ENCODE results near the gene DRC1.

Gene DRC1

DNA sequence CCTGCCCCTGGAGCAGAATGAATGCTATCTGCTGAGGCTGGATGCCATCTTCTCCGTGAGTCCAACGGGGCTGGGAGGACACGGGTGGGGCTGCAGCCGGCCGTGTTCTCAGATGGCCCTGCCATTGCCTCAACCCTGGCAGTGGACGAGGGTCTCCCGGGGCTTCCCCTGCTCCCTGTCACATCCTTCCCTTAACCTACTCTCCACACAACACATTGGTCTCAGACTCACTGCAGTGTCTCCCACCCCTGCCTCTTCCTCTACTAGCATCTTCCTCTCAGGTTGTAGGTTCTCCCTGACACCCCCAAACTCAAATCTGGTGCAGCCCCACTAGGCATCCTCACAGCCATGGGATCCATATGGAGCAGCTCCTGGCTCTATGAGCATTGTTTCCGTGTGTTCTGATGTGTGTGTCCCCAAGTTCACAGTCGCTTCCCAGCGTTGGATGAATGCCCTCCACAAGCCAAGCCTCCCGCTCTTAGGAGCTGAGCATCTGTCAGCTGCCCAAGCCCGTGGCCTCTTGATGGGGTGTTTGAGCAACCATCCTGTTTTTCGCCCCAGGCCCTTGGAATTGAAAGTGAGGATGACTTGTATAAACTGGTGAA lies 48.4 kb downstream of the DRC1 start:
- DNase-seq, result no peak

DNA sequence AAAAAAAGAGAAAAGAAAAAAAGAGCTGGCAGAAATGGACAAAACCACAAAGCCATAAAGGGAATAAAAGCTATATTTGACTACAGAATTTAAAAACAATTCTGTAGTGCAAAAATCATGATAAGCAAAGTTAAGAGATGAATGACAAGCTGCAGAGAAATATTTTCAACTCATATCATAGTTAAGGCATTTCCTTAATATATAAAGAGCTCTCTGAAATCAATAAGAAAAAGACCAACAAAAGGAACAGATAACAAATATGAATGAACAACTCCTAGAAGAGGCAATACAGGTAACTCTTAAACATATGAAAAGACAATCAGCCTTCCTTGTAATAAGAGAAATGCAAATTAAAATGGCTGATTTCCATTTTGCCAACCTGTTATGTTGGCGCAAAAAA lies 50.0 kb downstream of the DRC1 start:
- DNase-seq, result no peak

DNA sequence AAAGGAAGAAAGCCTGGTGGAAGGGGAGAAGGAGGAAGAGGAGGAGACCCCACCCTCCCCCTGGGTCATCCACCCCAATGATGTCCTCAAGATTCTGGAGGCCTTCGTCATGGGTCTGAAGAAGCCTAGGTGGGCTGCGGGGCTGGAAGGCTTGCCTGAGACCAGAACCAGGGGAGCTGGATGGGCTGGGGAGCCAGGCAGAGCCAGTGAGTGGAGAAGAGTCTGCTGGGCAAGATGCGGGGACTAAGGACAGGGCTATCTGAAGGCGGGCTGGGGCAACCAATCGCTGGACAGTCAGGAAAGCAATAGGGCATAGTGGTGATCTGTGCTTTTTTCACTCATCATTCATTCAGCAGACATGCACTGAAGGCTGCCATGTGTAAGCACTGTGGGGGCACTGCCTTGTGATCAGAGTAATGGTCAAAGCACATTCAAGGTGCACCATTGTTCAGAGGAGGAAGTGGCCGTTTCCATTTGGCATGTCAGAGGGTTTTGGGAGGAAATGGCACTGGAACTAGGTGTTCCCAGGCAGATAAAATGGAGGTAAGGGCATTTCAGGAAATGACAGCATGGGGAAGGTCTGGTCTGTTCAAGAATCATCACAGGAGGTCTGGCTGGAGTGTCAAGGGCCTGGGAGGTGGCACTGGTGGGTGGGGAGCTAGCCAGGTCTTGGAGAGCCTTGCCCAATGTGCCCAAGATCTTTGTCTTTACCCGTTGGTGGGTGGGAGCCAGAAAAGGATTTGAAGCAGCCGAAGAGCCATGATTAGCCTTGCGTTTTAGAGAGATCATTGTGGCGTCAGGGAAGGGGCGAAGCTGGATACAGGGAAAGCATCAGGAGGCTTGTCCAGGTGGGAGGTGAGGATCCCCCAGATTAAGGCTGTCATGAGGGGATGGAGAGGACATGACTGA lies 52.0 kb downstream of the DRC1 start:
- no peak for DNase-seq

DNA sequence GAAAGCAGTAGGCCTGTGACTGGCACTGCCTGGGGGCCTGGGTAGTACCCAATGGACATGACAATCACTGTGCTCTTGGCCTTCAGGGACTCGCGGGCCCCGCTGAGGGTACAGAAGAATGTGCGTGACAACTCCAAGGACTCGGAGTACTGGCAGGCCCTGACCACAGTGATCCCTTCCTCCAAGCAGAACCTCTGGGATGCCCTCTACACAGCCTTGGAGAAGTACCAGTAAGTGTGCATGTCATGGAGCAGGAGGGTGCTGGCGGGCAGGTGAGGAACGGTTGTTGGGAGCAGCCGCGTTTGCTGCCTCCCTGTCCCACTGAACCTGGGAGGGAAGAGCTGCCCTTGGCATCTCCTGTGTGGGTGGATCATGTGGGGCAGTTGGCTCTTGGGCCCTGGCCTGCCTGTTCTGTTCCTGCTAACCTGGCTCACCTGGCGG lies 52.9 kb downstream of the DRC1 start:
- no peak for DNase-seq

DNA sequence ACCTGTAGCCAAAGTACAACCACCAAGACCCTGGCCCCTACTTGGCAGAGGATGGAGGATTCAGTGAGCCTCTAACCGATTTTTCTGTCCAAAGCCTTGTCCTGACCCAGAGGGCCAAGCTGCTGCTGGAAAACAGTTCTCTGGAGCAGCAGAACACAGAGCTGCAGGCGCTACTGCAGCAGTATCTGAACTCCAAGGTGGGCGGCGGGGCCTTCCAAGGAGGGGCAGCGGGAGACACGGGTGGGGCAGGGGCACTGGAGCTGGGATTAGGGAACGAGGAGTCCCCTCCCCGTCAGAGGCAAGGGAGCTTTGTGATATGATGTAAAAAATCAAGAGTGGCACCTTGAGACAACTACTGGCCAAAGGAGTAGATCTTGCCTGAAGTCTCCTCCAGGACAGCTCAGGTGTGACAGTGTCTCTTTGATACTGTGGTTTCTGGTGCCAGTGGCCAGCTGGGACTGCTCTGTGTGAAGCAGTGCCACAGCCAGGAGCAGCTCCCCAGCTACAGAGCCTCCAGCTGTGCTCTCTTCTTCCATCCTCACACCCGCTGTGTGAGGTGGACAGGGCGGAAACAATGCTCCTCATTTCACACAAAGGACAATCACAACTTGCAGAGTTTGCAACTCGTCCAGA lies 53.4 kb downstream of the DRC1 start:
- DNase-seq, result no peak

DNA sequence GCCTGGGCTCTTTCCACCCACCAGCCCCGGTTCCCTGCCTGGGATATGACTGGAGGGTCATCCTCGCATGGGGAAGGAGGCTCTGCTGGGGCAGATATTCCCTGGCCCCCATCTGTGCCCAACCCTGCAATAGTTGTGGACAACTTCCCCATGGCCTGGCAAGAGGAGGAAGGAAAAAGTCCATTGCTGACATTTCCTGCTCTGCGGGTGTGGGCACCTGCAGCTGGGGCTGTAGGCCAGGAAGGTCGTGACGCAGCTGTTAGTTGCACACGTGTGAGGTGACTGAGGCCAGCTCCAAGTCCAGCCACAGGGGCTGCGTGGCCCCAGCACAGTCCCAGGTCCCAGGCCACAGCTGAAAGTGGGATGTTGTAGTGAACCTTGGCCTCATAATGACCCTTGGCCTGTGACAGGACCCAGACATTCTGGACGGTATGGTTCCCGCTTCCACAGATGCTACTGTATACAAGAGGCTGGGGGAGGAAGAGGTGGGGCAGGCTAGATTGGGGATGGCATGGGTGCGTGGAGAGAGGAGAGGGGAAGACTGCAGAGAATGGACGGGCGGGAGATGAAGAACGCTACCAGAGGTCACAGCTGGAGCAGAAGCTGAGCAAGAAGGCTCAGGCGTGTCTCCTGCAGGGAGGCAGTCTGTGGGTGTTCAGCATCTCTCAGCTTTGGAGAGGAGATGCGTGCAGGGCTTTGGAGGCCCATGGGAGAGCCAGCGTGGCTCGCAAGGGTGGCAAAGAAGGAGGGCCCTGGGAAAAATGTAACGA lies 54.1 kb downstream of the DRC1 start:
- DNase-seq, result no peak

DNA sequence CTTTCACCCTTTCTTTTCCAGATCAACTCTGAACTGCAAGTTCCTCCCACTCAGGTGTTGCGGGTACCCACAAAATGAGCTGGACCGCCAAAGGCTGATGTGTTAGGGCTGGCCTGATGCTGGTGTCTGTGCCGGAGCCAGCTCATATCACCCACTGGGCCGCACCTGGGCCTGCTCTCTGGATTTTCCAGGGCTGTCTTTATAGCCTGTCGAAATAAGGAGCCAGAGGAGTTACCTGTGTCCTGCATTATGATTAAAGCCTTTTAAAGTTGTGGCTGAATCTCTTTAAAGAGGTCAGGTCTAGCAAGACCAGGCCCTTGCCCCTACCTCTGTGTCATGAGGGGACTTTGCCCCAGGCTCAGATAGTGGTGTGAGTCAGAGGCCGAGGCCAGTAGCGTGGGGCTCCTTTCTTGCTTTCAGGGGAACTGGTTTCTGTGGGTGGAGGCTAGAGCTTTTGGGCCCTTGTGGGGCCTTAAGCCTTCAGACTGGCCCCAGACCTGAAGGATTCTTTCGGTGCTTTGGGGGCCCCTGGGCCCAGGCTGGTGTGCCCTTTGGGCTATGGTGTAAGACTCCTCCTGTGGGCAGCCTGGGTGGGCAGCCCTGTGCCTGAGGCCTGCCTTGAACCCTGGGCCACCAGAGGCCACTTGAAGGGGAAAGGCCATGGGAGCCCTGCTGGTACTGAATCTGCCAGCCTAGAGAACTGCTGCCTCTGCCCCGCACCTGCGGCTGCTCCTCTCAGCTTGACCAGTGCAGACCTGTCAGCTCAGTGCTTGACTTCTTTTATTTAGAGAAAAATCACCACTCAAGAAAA lies 54.9 kb downstream of the DRC1 start:
- no peak for DNase-seq

DNA sequence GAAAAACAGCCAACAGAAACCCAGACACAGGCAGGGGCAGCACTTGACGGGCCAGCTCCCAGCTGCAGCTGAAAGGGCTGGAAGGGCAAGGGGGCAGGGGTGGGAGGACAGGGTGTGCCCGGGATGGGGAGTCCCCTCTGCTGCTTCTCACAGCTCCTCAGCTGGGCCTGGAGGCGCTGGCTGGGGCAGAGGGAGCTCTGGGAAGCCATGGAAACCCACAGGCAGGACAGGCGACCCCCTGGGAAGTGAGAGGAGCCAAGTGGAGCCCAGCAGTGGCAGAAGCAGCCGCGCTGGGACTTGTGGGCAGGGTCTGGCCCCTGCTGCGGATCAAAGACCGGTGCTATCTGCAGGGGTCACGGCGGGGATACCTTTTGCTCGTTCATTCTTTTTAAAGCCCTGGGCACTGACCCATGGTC lies 55.5 kb downstream of the DRC1 start:
- no peak for DNase-seq

DNA sequence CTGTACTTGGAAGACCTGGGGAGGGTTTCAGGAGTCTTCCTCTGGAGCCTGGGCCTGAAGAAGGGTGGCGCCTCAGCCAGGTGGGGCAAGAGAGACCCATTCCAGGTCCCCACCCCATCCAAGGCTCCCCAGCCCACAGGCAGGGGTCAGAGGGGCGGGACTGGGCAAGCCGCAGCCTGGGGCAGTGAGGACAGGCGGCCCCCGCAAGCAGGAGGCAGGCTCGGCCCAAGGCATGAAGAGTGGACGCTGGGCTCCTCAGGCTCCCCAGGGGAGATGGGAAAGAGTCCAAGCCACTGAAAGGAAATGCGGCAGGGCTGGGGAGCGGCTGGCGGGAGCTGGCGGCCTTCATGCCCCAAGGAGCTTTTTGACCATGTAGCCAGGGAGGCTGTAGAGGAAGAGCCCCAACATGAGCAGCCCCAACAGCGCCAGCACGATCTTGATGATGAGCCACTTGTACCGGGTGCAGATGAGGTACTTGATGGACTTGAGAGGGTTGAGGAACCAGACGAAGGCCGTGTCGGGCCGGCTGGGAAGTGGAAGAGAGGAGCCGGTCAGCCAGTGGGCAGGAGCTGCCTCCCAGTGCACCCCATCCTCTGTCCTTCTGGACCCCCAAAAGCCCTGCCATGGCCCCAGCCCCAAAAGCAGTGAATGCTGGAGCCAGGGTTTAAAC lies 56.1 kb downstream of the DRC1 start:
- no peak for DNase-seq

DNA sequence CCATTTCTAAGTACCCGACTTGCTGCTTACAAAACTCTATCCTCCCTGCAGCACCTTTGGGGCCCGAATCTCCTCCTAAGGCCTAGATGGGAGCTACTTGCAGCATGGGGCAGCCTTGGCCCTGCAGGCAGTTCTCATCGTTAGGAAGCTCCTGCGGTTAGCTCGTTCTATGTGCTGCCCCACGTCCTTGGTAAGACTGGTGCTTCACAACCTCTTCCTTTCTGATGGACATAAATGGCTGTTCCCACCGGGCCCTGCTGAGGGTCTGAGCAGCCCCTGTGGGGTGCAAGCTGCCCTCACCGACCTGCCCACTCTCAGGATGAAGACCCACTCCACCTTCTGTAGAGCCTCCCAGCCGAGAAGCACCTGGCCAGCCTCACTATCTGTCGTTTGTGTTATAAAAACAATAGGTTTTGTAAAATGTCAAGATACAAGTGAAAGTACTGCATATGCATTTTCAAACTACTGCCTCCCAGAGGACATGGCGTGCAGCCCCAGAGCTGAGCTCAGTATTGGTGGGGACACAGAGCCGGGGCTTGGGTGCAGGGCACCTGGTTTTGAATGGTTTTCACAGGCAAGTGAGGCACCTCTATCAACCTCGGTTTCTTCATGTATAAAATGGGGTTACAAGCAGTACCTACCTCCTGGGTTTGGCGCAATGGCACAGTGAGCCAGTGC lies 56.8 kb downstream of the DRC1 start:
- DNase-seq, result no peak

DNA sequence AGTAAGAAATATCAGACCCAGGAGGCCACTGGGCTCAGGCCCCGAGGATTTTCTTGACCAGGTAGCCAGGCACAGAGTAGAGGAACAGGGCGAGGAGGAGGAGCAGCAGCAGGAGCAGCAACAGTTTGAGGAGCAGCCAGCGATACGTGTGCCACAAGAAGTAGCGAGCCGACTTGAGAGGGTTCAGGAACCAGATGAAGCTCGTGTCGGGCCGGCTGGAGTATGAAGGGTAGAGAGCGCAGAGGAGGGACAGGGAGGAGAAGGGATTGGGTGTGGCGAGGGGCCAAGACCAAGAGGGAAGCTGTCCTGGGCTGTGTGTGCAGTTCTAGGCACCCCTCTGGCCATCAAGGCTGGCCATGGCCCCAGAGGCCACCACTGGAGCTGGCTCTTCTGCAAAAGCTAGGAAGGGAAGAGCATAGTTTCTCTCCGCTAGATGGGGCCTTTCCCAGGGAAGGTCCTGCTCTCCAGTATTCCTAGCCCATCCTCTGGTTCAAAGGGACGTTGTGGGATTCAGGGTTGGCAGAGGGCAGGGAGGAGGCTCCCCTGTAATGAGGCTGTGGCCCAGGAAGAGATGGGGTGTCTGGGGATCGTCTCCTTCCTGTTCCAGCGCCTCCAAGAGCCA lies 58.4 kb downstream of the DRC1 start:
- DNase-seq, result no peak

DNA sequence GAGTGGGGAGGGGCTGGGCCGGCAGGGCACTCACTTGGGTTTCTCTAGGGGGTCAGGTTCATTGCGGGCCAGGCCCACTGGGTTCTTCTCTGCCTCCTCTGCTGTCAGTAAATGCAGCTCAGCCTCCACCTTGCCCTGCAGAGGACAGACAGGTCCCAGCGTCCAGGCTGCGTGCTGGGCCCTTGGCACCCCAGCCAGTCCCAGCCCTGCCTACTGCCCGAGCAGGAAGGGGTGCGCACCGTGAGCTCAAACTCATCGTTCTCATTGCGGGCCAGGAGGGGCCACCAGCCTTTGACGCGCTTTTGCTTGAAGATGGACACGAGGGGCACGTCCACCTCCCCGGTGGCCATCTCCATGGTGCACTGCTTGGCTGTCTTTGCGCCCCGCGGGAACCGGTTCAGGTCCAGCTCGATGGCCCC lies 58.9 kb downstream of the DRC1 start:
- DNase-seq, result no peak

DNA sequence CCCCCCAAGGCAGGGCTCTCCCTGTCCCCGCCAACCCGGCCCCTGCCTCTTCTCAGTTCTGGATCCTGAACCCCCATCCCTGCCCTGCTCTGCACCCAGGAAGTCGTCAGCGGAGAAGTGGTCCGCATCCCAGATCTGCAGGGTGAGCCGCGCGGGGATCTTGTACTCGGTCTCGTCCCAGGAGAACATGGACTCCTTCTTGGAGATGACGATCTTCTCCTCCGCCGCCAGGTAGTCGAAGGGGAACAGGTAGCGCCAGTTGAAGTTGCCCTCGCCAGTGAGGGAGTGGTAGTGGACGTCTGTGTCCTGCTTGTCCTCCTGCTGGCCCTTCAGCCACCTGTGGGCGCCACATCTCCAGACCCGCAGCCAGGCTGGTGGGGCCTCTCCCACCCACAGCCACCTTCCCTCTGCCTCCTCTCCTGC lies 59.9 kb downstream of the DRC1 start:
- no peak for DNase-seq

DNA sequence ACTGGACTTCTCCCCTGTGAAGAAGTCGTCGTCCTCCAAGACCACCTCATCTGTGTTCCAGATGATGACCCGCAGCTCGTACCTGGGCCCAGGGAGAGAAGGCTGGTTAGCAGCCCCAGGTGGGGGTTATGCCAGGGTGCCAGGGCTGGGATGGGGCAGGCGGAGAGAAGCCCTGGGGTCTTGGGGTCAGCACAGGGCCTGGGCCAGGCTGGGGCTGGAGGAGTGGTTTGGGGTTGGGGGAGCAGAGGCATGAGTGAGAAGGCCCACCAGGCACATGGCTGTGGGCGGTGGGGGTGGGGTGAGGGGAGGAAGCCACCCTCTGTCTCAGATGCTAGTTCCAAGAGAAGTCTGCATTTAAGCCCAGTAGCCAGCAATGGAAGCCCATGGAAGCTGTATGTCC lies 60.4 kb downstream of the DRC1 start:
- no peak for DNase-seq

DNA sequence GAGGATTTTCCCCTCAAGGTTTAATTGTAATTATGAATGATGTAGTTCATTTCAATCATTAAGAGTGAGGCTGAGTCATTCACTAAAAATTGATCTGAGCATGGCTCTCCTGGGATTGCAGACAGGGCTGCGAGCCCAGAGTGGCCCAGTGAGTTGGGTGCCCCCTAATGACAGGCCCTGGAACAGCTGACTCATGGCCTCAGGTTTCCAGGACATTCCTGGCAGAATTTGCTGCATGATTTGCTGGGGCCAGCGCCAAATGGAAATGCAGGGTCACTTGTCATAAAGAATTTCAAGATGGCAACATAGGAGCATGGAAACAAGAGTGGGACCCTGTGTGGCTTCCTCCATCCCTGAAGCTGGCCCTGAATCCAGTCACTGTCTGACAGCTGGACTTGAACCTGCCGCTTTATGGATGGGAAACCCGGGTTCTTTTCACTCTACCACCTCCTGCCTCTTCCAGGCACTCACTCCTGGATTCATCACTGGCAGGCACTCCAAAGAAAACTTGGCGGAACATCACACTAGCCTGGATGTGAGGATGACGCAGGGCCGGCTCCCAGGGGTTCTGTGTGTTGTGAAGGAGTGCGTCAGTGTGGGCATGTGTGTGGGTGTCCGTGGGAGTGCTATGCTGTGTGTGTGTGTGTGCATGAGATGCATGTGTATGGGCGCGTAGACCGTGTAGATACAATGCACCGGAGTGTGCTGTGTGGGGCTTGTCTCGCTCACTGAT lies 61.0 kb downstream of the DRC1 start:
- DNase-seq, result peak; percentile 2

DNA sequence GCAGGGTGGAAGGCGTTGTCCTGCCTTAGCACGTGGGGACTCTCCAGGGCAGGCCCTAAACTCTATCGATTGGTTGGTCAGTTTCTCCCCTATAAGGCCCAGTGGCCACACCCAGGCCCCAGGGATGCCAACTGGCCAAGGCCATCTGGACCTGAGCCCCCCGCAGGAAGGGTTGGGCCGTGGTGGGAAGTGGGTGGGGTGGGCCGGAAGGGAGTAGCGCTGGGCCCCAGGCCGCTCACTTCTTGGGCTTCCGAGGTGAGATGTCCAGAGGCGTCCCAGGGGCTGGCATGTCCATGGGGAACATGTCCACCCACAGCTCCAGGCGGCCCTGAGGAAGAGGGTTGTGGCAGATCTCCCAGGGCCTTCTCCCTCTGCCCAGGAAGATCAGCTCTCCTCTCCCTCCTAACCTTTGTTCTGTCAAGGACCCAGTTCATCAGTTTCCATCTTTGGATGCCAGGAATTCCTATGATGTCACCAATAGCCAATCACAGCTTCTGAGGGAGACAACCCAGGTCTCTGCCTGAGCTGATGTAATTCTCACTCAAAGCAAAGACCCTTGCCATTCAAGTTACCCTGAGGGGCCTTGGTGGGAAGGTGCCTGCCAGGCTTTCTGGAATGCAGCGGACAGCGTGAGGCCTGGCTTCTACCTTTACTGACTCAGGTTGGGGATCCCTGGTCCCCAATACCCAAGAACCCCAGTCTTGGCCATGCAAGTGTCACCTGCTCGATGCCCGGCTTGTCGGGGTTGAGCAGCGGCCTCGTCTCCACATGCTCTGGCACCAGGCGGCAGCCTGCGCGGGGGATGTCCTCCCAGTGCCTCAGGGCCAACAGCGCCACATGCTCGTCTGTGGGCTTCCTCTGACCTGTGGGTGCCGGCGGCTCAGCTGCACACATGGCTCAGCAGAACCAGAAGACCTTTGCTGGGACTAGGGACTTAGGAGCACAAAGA lies 61.8 kb downstream of the DRC1 start:
- no peak for DNase-seq

DNA sequence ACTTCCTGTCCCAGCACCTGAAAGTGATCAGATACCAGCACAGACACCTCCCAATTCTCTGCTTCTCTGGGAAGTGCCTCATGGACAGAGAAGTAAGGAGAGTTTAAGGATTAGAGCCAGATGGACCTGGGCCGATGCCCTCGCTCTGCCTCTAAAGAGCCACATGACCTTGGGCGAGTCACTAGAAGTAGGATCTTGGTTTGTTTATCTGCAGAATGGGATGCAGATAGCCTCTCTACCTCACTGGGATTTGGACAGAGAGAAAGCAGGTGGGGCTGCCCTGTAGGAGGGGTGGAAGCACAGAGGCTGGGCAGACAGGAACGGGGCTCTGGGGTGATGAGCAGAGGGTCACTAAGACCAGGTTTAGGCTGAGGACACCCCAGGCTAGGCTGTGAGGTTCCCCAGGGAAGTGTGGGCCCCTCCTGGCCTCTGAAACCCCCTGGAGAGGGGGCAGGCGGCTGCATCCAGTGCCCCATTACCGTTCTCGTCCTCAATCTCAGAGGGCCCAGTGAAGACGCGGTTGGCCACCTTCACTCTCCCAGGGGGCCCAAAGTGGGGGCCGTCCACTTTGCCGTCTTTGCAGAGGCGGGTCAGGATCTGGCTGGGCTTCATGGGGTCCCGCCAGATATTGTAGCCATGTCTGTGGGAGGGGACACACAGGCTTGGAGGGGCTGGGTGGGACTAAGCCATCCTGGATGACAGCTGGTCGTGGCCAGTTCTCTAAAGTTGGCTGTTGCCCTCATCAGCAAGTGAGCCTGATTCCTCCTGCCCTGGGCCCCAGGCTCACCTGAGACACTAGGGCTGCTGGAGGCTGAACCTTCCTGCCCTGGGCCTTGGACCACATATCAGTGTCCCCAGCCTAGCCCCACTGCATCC lies 62.9 kb downstream of the DRC1 start:
- DNase-seq, result no peak

All from NCI-H2029 treated with DMSO at 0.1 percent for 48 hours (cell line).